HK-2 (cell line): ENCODE data around the gene IER2.

Experiments used
- DNase-seq: peaks from one replicate; pipeline ENCODE4 v3.0.0-alpha.2; 2018; ENCODE audit not compliant: unreplicated experiment

The IER2 gene

GRCh38 chr19:13150187-13150930, at the start of gene IER2, which contains the start of gene STX10:
TSS of gene IER2 (plus strand) at chr19:13150411. CDS start at chr19:13153187, 2,776 bp downstream.
TSS of gene STX10 (minus strand) at chr19:13150375. CDS start at chr19:13150173, 202 bp downstream.
- peak; percentile 93 for DNase-seq

GRCh38 chr19:13100841-13101589, 49.2 kb upstream of the IER2 start:
- DNase-seq = no peak

- DNase-seq = no peak
These were observed 48.4 kb upstream of the IER2 start for GRCh38 chr19:13101590-13102415.

- no peak for DNase-seq
These were observed 47.9 kb upstream of the IER2 start for GRCh38 chr19:13102416-13102665.

GRCh38 chr19:13102666-13103580, 47.3 kb upstream of the IER2 start, which contains the start of gene LYL1:
TSS of gene LYL1 (minus strand) at chr19:13102858. CDS start at chr19:13101171, 1,687 bp downstream.
- DNase-seq = no peak

- DNase-seq = no peak
These were observed 46.4 kb upstream of the IER2 start for GRCh38 chr19:13103581-13104359.

- DNase-seq = no peak
These were observed 45.8 kb upstream of the IER2 start for GRCh38 chr19:13104360-13104847.

- DNase-seq = no peak
These were observed 45.1 kb upstream of the IER2 start for GRCh38 chr19:13104848-13105711.

GRCh38 chr19:13109361-13110098, 40.7 kb upstream of the IER2 start:
- no peak for DNase-seq

- no peak for DNase-seq
These were observed 40.1 kb upstream of the IER2 start for GRCh38 chr19:13110099-13110610.

GRCh38 chr19:13112555-13112954, 37.7 kb upstream of the IER2 start:
- DNase-seq = no peak

GRCh38 chr19:13115936-13116281, 34.3 kb upstream of the IER2 start:
- no peak for DNase-seq

- DNase-seq = peak; percentile 93
These were observed 33.7 kb upstream of the IER2 start, which contains the start of gene TRMT1 for GRCh38 chr19:13116282-13117175. TSS of gene TRMT1 (minus strand) at chr19:13116740. CDS start at chr19:13116399, 341 bp downstream.

- no peak for DNase-seq
These were observed 32.9 kb upstream of the IER2 start for GRCh38 chr19:13117176-13117771.

- peak; percentile 86 for DNase-seq
These were observed 32.3 kb upstream of the IER2 start, which contains the start of gene NACC1 for GRCh38 chr19:13117772-13118423. TSS of gene NACC1 (plus strand) at chr19:13118264. CDS start at chr19:13135208, 16,944 bp downstream.
